K562 (cell line): ENCODE measurements around the gene GALNT12. TPM values are rescaled to one million over a fixed set of nuclear protein-coding genes. Genes with fewer than 3 reads are reported as not detected.

Source experiments
- CC2D1A ChIP-seq: fragments of 450-650 bp; IDR thresholded peaks from 2 replicates; pipeline ENCODE4 v1.6.1; 2017; ENCODE audit warnings: mild to moderate bottlenecking
- ETV5 ChIP-seq: sonication (generic); formaldehyde crosslinking; IDR thresholded peaks from 2 replicates; pipeline ENCODE4 v1.4.0; 2020; ENCODE audit warnings: low read depth, mild to moderate bottlenecking, missing genetic modification reagents
- FOXO4 ChIP-seq: fragments of 450-650 bp; formaldehyde crosslinking; IDR thresholded peaks from 2 replicates; pipeline ENCODE4 v1.4.0; 2020; ENCODE audit warnings: mild to moderate bottlenecking, moderate library complexity
- GABPA ChIP-seq: fragments of 200-800 bp; sonication (Bioruptor generic); conservative IDR thresholded peaks from 2 replicates; pipeline ENCODE4 v1.6.1; 2016; ENCODE audit warnings: low read depth, missing genetic modification characterization, missing compliant biosample characterization
- KAT8 ChIP-seq: fragments of 450-650 bp; IDR thresholded peaks from 2 replicates; pipeline ENCODE4 v1.6.1; 2016; ENCODE audit warnings: low read depth, mild to moderate bottlenecking
- KLF10 ChIP-seq: fragments of 250-450 bp; sonication (Bioruptor Pico); IDR thresholded peaks from 2 replicates; pipeline ENCODE4 v1.6.1; 2021; ENCODE audit warnings: matching md5 sums
- MEF2D ChIP-seq: conservative IDR thresholded peaks from 2 replicates; pipeline ENCODE4 v1.6.1; 2016; ENCODE audit warnings: low read depth, missing genetic modification characterization, missing compliant biosample characterization
- ZKSCAN1 ChIP-seq: fragments of 150-350 bp; IDR thresholded peaks from 2 replicates; pipeline ENCODE4 v1.6.1; 2016; ENCODE audit warnings: low read depth, low read length
- ZNF274 ChIP-seq: IDR thresholded peaks from 2 replicates; pipeline ENCODE4 v1.6.1; 2011; ENCODE audit warnings: low read depth, mild to moderate bottlenecking, low read length, moderate library complexity, borderline replicate concordance
- polyA plus RNA-seq, 8 experiments: library from polyadenylated mRNA; depleted of rRNA in 4 of 8; stranded (reverse) in 5 of 8; unstranded in 3 of 8; fragments of >200 nt; fragmentation: Nextera tagmentation in 2 of 8; fragmentation: Illumina TruSeq in 1 of 8; extraction: Ambion mirVana in 2 of 8; extraction: Trizol in 1 of 8; gene quantifications; 2 replicates each; pipeline versions ENCODE4 v1.2.1 to v1.2.3, GENCODE V29; 2011 to 2014; ENCODE audit warnings: inconsistent platforms in 1 of 8, missing spikeins in 1 of 8
- total RNA-seq, 7 experiments: library from RNA; depleted of rRNA in 6 of 7; stranded (reverse); fragments of >200 nt in 6 of 7; fragmentation: Illumina TruSeq in 2 of 7; extraction: Trizol in 2 of 7; gene quantifications; 2 replicates each; pipeline versions ENCODE4 v1.2.1 to v1.2.3, GENCODE V29; 2011 to 2021; ENCODE audit warnings: low replicate concordance in 1 of 7
- TF ChIP-seq, protein P1 (sequence below): fragments of 250-450 bp; sonication (Bioruptor Pico); IDR thresholded peaks from 2 replicates; pipeline ENCODE4 v1.5.1; 2021; ENCODE audit warnings: mild to moderate bottlenecking

The GALNT12 gene
- total and polyA plus RNA-seq, 9 of the 15 experiments (the other 6 are each of a cell fraction or from before 2014, with no cell fraction given) = 29.7 to 82.9 (median 44.2) TPM

DNA sequence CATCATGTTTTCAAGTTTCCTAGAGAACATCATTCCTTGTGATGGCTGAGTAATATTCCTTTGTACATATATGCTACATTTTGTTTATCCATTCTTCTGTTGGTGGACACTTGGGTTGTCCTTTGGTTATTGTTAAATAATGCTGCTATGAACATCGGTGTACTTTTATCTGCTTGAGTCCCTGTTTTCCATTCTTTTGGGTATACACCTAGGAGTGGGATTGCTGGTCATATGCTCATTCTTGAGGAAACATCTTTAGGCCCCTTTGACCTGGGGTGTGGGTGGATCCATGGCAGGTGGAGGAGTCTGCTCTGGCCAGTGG lies 25.3 kb downstream of the GALNT12 start (continued):
- TF ChIP-seq, protein P1, sequence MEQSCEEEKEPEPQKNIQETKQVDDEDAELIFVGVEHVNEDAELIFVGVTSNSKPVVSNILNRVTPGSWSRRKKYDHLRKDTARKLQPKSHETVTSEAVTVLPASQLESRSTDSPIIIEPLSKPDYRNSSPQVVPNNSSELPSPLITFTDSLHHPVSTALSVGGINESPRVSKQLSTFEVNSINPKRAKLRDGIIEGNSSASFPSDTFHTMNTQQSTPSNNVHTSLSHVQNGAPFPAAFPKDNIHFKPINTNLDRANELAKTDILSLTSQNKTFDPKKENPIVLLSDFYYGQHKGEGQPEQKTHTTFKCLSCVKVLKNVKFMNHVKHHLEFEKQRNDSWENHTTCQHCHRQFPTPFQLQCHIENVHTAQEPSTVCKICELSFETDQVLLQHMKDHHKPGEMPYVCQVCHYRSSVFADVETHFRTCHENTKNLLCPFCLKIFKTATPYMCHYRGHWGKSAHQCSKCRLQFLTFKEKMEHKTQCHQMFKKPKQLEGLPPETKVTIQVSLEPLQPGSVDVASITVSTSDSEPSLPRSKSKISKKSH (CRISPR knock-in tag) = no peak
- TF ChIP-seq ETV5 (CRISPR knock-in tag) = no peak
- TF ChIP-seq KAT8 = no peak
- TF ChIP-seq ZNF274 = no peak
- no peak for TF ChIP-seq GABPA
- TF ChIP-seq KLF10 (CRISPR knock-in tag) = no peak
- TF ChIP-seq FOXO4 = no peak
- no peak for TF ChIP-seq ZKSCAN1
- TF ChIP-seq MEF2D (tag) = 0 out of 2 replicates have a peak, but pooled peaks have one; percentile 30
- TF ChIP-seq CC2D1A = no peak
